Measurements from ENCODE around the gene CETN1. TPM values are rescaled to one million over a fixed set of nuclear protein-coding genes. Genes with fewer than 3 reads are reported as not detected.

CETN1 gene
- polyA plus RNA-seq, 1 donor from 2014 or later: not detected

DNA sequence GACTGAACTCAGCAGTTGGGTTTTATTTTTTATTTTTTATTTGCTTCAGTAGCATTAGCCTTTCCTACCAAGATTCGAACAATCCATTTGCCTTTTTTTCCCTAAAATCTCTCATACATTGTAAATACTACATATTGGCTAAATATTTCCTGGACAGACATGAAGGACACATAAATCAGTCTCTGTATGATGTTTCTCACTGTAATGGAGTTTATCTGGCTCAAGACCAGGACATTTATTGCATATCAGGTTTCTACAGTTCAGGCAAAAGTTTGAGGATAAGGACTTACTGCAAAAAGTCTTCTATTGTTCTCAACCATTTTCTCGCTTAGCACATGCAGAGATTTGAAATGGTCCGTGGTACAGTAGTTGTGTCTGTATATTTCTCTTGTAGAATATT, 19.9 kb downstream of the CETN1 start:
- Mint-ChIP-seq H3K27ac (no peak overlapping the region), H3K27me3 (peaks cover 8% of the 10 kb centered on the region), H3K9me3 (peaks cover 0 to 10% (median 0%) of the 10 kb centered on the region in 3 donors), H3K4me1 (peaks cover 0 to 4% (median 2%) of the 10 kb centered on the region in 3 donors), H3K4me3 (no peak overlapping the region), H3K36me3 (no peaks in the 10 kb centered on the region)

DNA sequence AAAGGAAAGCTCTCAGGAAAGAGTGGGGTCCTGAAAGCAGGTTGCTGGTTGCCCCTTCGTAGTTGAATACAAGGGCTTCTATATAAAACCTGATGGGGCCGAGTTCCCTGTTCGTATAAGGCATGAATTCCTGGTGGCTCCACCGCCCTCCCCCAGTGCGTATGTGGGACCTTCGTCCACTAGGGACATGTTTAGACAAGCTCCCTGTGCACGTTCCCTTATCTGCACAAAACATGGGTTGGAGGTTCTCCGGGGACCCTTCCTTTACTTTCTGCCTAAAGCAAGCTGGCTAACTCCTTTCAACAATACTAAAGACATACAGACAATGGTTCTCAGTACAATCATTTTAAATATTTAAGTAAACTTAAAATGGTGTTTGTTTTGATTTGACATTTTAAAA, 24.6 kb downstream of the CETN1 start:
- H3K27me3 Mint-ChIP-seq: peaks cover 2% of the 10 kb centered on the region
- H3K9me3 Mint-ChIP-seq: peaks cover 0 to 2% (median 0%) of the 10 kb centered on the region in 3 donors
- H3K36me3 Mint-ChIP-seq: no peaks in the 10 kb centered on the region
- peaks cover 0 to 2% (median 0%) of the 10 kb centered on the region in 3 donors for H3K4me1 Mint-ChIP-seq
- H3K4me3 Mint-ChIP-seq: no peak overlapping the region
- H3K27ac Mint-ChIP-seq: no peak overlapping the region

DNA sequence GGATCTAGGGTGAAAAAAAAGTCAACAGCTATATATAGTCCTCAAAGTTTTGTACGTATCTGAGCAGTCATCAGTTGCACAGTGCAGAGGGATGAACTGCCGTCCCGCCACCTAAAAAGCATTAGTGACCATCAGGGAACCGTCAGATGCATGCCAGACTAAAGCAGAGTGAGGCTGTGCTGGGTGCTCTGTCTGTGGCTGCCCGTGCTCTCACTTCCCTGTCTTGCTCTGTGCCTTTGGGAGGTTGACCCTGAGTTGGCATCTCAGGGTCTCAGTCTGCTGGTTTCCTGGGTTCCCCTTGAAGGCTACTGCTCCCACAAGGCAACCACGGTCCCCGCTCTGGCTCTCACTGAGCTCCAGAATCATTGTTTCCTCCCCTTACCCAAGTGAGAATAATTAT, 27.8 kb downstream of the CETN1 start:
- Mint-ChIP-seq H3K27ac (no peak overlapping the region), H3K9me3 (no peaks in the 10 kb centered on the region), H3K4me1 (peaks cover 0 to 2% (median 0%) of the 10 kb centered on the region in 3 donors), H3K27me3 (peaks cover 2% of the 10 kb centered on the region), H3K36me3 (no peaks in the 10 kb centered on the region), H3K4me3 (no peak overlapping the region)

DNA sequence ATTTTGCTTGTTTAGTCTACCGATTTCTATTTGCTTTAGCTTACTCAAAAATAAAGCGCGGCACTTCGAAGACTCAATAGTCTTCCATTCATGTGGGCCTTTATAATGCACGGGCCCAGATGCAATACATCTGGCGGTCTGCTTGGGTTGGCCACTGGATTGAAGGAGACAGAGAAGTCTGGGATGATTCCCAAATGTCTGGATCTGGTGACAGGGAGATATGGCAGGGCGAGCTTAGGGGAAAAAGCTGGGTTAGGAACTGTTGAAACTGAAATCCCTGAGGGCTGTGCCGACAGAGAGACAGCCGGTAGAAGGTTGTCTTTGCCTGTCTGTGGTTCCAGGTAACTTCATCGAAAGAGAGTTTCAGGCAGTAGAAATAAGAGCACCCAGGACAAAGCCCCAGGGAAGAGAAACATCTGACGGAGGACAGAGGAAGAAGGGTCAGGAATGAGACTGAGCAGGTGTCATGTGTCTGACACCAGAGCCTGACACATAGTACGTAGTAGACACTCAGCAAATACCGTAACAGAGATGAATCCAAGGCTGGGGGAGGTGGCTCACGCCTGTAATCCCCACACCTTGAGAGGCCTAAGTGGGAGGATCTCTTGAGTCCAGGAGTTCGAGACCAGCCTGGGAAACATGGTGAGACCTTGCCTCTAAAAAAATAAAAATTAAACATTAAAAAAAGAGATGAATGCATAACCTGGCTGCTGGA, 30.2 kb downstream of the CETN1 start:
- no peak overlapping the region for H3K27ac Mint-ChIP-seq
- H3K4me1 Mint-ChIP-seq: peaks cover 0 to 2% (median 0%) of the 10 kb centered on the region in 3 donors
- H3K9me3 Mint-ChIP-seq: no peaks in the 10 kb centered on the region
- H3K36me3 Mint-ChIP-seq: no peaks in the 10 kb centered on the region
- H3K27me3 Mint-ChIP-seq: peaks cover 2% of the 10 kb centered on the region
- H3K4me3 Mint-ChIP-seq: peak overlapping the region in 1 of 4 donors; percentile 19

DNA sequence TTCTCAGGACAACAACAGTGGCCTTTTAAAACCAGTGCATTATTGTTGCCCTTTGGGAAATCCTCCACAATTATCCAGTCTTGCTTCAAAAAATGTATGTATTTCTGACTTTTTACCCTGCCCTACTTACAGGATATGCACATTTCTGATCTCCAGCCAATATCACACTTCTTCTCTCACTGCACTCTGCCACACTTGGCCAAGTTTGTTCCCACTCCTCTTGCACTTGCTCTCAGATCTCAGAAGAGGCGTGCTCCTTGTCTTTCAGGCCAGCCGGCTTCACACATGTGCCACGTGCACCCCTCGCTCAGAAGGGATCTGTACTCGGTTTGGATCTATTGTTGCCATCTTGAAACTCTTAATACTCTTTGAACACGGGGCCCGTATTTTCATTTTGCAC, 32.0 kb downstream of the CETN1 start:
- Mint-ChIP-seq H3K4me1 (peaks cover 0 to 3% (median 2%) of the 10 kb centered on the region in 3 donors), H3K36me3 (no peaks in the 10 kb centered on the region), H3K4me3 (no peak overlapping the region), H3K27me3 (no peaks in the 10 kb centered on the region), H3K9me3 (no peaks in the 10 kb centered on the region), H3K27ac (no peak overlapping the region)

DNA sequence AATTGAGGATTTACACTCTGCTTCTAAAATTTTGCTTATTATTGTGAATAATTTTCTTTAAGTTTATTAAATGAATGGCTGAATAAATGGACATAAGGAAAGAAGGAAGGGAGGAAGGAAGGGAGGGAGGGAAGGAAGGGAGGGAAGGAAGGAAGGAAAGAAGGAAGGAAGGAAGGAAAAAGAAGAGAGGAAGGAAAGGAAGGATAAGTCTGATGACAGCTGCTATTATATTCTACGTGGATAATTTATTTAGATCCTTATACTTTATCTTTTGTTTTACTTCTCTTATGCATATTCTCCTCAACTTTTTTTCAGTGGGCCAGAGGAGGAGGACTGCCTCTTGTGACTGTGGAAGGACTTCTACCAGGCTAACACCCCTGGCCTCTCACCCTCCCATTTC, 34.0 kb downstream of the CETN1 start:
- Mint-ChIP-seq H3K4me3 (no peak overlapping the region), H3K27ac (no peak overlapping the region), H3K27me3 (no peaks in the 10 kb centered on the region), H3K4me1 (peaks cover 0 to 3% (median 2%) of the 10 kb centered on the region in 3 donors), H3K36me3 (no peaks in the 10 kb centered on the region), H3K9me3 (no peaks in the 10 kb centered on the region)

DNA sequence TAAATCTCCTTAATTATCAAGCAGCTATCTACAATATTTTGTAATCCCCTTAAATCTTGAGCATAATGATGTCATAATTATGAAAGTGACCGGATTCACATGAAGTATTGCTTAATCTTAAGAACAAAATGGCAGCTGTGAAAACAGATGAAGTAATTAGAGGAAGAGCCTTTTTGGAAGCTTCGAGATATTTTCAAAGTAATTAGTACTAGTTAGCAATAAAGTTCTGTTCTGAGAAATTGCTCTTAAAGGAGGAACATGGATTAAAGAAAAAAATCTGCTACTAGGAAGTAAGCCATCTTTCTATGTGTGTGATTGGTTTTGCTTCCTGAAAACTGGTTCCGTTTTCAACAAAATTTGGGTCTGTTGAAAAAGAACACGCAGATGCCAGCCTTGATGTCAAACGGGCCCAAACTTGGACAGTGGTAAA, 34.9 kb downstream of the CETN1 start:
- H3K36me3 Mint-ChIP-seq: no peaks in the 10 kb centered on the region
- no peaks in the 10 kb centered on the region for H3K27me3 Mint-ChIP-seq
- no peak overlapping the region for H3K27ac Mint-ChIP-seq
- H3K4me3 Mint-ChIP-seq: no peak overlapping the region
- H3K9me3 Mint-ChIP-seq: no peaks in the 10 kb centered on the region
- peaks cover 0 to 3% (median 2%) of the 10 kb centered on the region in 3 donors for H3K4me1 Mint-ChIP-seq

DNA sequence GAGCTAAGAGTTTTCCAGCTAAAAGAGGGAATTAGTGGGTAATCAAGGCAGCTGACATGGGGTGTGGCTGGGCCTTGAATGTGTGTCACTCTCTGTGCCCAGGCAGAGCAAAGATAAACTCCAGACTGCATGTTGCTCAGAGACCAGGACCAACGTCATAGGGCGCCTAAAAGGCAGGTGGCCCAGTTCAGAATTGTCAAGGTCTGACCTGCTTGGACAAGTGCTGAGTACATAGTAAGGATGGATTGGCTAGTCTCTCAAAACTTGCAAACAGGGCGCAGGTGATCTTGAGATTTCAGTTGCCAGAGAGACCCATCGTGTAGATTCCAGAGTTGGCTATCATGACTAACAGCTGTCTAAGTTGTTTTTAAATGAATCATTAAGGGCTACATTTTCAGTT, 35.6 kb downstream of the CETN1 start:
- Mint-ChIP-seq H3K9me3 (no peaks in the 10 kb centered on the region), H3K4me1 (peaks cover 0 to 3% (median 2%) of the 10 kb centered on the region in 3 donors), H3K36me3 (no peaks in the 10 kb centered on the region), H3K27me3 (no peaks in the 10 kb centered on the region), H3K4me3 (peak overlapping the region in 1 of 4 donors; percentile 58), H3K27ac (no peak overlapping the region)

DNA sequence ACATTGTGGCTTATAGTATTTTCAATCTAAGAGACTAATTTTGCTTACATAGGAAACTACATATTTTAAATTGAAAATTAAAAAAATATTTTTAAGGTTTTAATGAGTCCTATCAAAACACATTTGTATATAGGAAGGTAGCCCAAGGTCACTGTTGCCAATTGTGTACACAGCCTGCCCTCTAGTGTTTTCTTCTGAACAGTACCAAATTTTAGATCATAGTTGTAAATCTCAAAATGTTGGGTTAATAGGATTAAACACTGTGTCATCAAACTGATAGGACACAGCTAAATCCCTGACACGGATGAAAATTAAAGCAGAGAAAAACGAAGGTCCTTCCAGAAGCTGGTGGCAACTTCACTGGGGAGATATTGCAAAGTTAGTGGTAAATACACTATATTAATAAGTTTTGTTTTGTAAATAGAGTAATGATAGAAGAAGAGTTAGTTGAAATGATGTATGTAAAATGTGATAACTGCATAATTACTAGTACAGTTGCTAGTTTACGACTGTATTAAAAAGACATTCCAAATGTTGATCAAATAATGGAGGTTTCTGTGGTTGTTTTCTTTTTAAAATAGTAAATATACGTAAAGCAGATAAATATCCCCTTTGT, 36.3 kb downstream of the CETN1 start:
- H3K4me1 Mint-ChIP-seq: peaks cover 0 to 3% (median 2%) of the 10 kb centered on the region in 3 donors
- H3K4me3 Mint-ChIP-seq: no peak overlapping the region
- no peaks in the 10 kb centered on the region for H3K9me3 Mint-ChIP-seq

DNA sequence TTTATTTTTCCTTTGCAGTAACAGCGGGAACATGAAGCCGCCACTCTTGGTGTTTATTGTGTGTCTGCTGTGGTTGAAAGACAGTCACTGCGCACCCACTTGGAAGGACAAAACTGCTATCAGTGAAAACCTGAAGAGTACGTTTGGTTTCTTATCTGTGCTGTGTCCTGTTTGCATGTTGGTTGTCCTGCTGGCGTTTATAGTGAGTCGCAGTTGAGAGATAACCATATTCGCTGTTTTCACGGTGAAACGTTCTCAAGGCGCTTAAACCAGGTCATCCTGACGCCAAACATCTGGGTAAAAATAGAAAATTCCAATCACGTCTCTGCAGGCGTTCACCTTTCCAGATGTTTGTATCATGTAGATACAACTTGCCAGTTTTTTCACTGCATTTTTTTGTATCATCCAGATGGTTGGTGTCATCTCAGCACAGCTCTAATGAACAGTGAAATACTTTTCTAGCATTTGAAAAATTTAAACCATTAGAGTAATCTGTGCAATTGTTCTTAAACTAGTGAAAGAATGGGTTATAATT, 37.9 kb downstream of the CETN1 start:
- Mint-ChIP-seq H3K9me3 (no peaks in the 10 kb centered on the region), H3K27me3 (no peaks in the 10 kb centered on the region), H3K27ac (no peak overlapping the region), H3K36me3 (no peaks in the 10 kb centered on the region), H3K4me3 (no peak overlapping the region), H3K4me1 (peaks cover 0 to 3% (median 2%) of the 10 kb centered on the region in 3 donors)

More for the DNA sequence above, 36.3 kb downstream of the CETN1 start:
- Mint-ChIP-seq H3K27ac (no peak overlapping the region), H3K36me3 (no peaks in the 10 kb centered on the region), H3K27me3 (no peaks in the 10 kb centered on the region)

DNA sequence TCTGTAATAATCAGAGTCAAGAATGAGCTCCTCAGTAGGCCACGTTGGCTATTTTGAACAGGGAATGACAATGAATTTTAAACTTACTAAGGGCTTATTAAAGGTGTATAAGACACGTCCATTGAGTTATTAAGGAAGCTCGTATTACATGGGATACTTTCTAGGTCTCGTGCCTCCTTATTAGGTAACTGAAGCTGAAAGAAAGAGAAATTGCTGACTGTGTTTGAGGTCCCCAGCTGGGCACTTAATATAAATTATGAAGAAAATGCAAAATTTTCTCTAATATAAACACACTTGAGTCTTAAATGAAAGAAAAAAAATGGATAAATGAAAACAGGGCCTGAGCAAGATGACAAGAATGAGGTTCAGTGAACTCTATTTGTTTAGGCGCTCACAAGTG, 38.4 kb downstream of the CETN1 start:
- no peak overlapping the region for H3K4me3 Mint-ChIP-seq
- H3K36me3 Mint-ChIP-seq: no peaks in the 10 kb centered on the region
- no peaks in the 10 kb centered on the region for H3K27me3 Mint-ChIP-seq
- peaks cover 0 to 3% (median 2%) of the 10 kb centered on the region in 3 donors for H3K4me1 Mint-ChIP-seq
- H3K27ac Mint-ChIP-seq: no peak overlapping the region
- no peaks in the 10 kb centered on the region for H3K9me3 Mint-ChIP-seq

DNA sequence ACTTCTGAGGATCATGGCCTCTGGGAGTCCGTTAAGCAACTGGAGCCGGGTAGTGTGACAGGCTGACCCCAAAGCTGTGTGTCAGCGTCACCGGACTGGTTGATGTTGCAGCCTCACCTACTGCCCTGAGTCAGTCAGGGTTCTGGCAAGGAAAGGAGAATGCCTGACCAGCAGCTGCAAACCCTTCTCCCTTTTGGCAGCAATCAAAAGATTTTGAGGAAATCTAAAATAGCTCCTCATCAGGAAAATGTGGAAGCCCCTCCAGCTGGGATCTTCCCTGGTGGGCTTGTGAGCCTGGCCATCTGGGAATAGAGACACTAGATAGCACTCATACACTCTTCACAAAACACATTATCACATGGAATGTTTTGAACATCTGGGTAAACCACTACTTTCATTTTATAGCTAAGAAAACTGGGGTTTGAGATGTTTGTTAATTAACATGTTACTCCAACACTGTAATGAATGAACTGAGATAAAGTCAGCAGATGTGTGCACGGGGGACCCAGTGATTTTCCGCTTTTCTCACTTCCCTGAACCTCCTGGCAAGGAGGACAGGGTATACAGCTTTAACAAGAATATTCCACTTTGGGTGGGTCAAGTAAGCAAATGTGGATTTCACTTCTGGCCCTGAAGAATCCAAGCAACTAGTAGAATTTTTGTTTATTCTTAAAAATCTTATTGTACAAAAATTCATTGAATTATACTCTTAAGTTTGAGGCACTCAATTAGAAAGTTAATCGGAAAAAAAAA, 41.3 kb downstream of the CETN1 start:
- Mint-ChIP-seq H3K4me3 (no peak overlapping the region), H3K27ac (no peak overlapping the region), H3K4me1 (no peaks in the 10 kb centered on the region), H3K27me3 (peaks cover 3% of the 10 kb centered on the region), H3K36me3 (no peaks in the 10 kb centered on the region), H3K9me3 (no peaks in the 10 kb centered on the region)

DNA sequence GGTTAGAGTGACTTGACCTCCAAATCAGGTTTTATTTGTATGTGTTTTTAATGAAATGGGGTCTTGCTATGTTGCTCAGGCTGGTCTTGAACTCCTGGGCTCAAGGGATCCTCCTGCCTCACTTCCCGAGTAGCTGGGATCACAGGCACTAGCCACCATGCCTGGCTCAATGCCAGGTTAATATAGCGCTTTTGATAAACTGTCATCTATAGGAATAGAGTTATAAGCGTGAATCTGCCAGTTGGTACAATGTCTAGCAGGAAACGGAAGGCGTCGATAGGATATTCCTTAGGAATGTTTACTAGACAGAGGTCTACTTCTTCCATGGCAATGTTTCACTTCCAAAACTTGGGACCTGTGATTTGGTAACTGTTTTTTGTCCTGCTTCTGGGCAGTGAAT, 42.1 kb downstream of the CETN1 start:
- H3K4me3 Mint-ChIP-seq: no peak overlapping the region
- H3K36me3 Mint-ChIP-seq: no peaks in the 10 kb centered on the region
- peaks cover 3% of the 10 kb centered on the region for H3K27me3 Mint-ChIP-seq
- H3K27ac Mint-ChIP-seq: no peak overlapping the region
- no peaks in the 10 kb centered on the region for H3K9me3 Mint-ChIP-seq
- no peaks in the 10 kb centered on the region for H3K4me1 Mint-ChIP-seq

DNA sequence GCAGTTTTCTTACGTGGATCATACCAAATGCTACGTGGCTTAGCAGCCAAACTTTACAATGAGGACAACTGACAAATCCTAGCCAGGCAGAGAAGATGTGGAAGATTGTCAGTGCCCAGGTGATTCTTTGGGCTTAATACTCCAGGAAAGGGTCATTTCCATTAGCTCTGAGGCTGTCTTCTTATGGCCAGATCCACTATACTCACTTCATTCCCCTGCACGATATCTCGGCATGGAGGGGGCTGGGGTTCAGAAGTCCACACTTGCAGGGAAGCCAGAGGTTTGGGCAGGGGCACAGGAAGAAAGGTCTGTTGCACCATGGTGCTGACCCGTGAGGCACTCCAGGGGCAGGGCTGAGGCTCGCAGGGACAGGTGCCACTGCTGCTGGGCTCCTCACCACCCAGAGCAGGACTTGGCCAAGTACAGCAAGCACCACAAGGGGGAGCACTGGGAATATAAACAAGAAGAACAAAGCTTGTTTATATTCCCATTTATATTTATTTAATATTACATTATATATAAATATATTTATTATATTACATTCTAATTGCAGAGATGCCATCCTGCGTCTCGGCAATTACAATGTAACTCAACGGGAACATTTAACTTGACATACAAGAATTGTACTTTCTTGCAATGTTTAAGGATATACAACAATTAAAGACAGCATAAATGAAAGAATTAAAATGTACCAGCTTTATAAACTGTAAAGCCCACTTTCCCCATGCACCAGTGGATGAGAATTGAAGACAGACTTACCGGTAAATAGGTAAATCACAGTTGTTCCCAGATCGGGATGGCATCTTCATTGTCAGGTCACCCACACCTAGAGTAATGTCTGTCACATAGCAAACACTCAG, 43.8 kb downstream of the CETN1 start:
- H3K4me3 Mint-ChIP-seq: no peak overlapping the region
- no peak overlapping the region for H3K27ac Mint-ChIP-seq
- no peaks in the 10 kb centered on the region for H3K4me1 Mint-ChIP-seq
- H3K9me3 Mint-ChIP-seq: no peaks in the 10 kb centered on the region
- no peaks in the 10 kb centered on the region for H3K36me3 Mint-ChIP-seq
- peaks cover 5% of the 10 kb centered on the region for H3K27me3 Mint-ChIP-seq
